MG63 (cell line): ENCODE results near the gene SIK1. TPM values are rescaled to one million over a fixed set of nuclear protein-coding genes. Genes with fewer than 3 reads are reported as not detected.
"Not testable (repeated sequence)": the region's sequence is repeated elsewhere in the genome, so short reads cannot be mapped to it uniquely, and the experiment has no call there.

Experiments used
- DNase-seq: peaks from one replicate; pipeline ENCODE4 v3.0.0-alpha.2; 2020
- H3K27me3 ChIP-seq: fragments of 250-450 bp; sonication (Bioruptor Pico); 2 replicates; pipeline ENCODE4 v1.5.1; 2020; ENCODE audit warnings: mild to moderate bottlenecking, moderate library complexity
- H3K36me3 ChIP-seq: fragments of 250-450 bp; sonication (Bioruptor Pico); 2 replicates; pipeline ENCODE4 v1.5.1; 2020; ENCODE audit warnings: mild to moderate bottlenecking, moderate library complexity
- H3K4me3 ChIP-seq: fragments of 250-450 bp; sonication (Bioruptor Pico); 2 replicates; pipeline ENCODE4 v1.5.1; 2020; ENCODE audit warnings: mild to moderate bottlenecking, moderate library complexity
- H3K9me3 ChIP-seq: fragments of 250-450 bp; sonication (Bioruptor Pico); 2 replicates; pipeline ENCODE4 v1.5.1; 2020; ENCODE audit warnings: mild to moderate bottlenecking, moderate library complexity
- total RNA-seq: library from RNA; depleted of rRNA; stranded (reverse); fragments of >200 nt; shearing (Covaris generic); gene quantifications from 2 replicates; pipeline ENCODE4 v1.2.3, GENCODE V29; 2014; ENCODE audit warnings: low replicate concordance; rRNA removed

SIK1 gene
- total RNA-seq: not detected in 2 replicates

DNA sequence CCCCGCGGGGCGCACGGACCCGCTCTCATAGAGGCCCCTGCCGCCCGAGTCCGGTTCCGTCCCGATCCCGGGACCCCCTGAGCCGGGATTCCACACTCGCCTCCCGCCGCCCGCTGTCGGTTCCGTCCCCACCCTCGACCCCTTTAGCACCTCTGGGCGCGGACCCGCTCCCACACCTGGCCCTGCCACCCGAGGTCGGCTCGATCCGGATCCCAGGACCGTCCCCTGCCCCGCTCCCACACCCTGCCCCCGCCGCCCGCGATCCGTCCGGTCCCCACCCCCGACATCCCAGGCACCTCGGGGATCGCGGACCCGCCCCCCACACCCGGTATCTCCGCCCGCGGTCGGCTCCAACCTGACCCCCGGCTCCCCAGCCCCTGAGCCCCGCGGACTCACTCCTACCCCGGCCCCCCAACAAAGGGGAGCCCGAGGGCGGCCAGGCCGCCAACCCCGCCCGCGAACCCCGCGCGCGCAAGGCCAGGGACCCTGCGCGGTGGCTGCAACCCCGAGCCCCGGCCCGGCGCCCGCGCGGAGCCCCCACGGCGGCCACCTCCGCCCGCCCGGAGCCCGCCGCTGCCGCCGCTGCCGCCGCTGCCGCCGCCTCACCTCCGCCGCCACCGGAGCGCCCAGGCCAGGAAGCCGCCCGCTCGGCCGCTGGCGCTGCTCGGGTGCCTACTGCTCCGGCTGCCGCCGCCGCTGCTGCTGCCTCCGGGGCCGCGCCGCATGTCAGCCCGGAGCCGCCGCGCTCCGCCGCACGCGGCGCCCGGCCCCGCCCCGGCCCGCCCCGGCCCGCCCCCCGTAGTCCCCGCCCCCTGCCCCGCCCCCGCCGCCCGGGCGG lies at the start of gene SIK1:
Gene SIK1 (minus strand): TSS at position 728 of the 838 bp plus-strand sequence. CDS start 953 bp downstream, outside the sequence.
- not testable (repeated sequence) for H3K9me3 ChIP-seq, H3K27me3 ChIP-seq, H3K4me3 ChIP-seq, H3K36me3 ChIP-seq
- peak; percentile 0 for DNase-seq

DNA sequence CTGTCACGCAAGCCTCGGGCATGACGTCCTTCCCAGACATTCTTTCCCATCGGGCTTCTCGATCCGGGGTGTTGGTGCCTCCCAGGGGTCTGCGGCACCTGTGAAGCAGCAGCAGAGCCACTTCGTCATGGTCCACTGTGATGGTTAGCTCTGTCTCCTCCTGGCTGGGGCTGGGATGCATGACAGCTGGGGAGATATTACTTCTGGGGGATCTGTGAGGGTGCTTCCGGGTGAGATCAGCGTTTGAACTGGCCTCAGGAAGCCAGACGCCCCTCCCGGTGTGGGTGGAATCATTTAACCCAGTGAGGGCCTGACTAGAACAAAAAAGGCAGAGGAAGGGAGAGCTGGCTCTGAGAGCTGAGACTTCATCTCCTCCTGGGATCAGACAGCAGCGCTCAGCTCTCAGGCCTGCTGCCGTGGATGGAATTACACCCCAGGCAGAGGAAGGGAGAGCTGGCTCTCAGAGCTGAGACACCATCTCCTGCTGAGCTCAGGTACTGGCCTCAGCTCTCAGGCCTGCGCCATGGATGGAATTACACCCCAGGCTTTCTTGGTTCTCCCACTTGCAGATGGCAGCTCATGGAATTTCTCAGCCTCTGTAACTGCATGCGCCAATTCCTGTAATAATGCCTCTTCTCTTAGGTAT lies 44.8 kb upstream of the SIK1 start:
- H3K9me3 ChIP-seq, H3K27me3 ChIP-seq, H3K4me3 ChIP-seq, H3K36me3 ChIP-seq, DNase-seq: not testable (repeated sequence)

DNA sequence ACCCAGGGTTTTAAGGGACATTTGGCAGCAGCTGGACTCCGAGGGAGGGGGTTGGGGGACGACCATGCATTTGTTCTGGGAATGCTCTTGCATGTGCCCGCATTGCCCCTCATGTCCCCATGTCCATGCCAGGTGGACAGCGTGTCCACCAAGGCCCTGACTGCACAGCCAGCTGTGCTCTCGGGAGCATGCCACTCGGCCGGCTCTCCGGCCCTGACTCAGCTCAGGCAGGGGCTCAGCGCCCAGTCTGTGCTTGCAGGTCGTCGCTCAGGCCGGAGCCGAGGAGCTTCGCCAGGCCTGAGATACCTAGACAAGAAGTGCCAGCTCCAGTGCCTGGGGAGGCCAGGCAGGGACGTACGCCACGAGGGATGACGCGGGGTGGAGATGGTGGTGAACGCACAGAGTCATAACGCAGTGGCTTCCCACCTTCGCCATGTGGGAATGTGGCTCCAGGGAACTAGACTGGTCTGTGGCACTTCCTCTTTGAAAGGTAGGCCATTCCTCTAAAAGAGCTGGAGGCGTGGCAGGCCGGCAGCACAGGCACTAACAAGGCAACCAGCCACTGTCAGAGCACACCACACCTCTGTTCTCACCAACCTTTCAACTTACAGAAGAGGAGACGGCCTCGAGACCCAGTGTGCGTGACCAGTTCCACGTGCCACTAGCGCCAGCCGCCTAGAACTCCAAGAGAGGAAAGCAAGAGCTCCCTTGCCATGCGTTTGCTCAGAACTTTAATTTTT lies 43.0 kb upstream of the SIK1 start:
- not testable (repeated sequence) for H3K4me3 ChIP-seq, H3K27me3 ChIP-seq, H3K9me3 ChIP-seq, H3K36me3 ChIP-seq, DNase-seq

DNA sequence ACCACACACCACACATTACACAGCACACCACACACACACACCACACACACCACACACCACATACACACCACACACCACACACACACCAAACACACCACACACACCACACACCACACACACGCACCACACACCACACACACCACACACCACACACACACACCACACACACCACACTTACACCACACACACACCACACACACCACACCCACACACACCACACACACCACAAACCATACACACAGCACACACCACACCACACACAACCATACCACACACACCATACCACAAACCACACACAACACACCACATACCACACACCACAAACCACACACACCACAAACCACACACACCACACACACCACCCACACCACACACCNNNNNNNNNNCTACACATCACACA lies 40.9 kb upstream of the SIK1 start:
- no peaks in the 10 kb centered on the region for H3K27me3 ChIP-seq
- no peak for DNase-seq
- no peaks in the 10 kb centered on the region for H3K9me3 ChIP-seq
- no peak overlapping the region for H3K4me3 ChIP-seq
- no peaks in the 10 kb centered on the region for H3K36me3 ChIP-seq

DNA sequence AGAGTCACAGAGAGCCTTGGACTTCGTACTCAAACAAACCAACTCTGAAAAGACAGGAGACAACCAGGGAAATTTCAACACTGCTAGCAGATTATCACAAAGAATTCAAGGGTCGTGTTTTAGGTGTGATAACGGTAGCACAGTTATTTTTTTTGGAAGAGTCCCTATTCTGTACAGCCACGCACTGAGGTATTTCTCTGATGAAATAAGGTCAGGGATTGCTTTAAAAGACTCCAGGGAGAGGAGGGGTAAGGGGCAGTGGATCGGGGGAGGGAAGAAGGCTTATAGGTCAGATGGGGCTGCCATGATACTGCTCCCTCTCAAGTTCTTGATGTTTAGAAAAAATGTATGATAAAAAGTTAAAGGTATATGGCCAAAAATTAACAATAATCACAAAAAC lies 38.2 kb upstream of the SIK1 start:
- H3K36me3 ChIP-seq, H3K4me3 ChIP-seq, DNase-seq, H3K27me3 ChIP-seq, H3K9me3 ChIP-seq: not testable (repeated sequence)

DNA sequence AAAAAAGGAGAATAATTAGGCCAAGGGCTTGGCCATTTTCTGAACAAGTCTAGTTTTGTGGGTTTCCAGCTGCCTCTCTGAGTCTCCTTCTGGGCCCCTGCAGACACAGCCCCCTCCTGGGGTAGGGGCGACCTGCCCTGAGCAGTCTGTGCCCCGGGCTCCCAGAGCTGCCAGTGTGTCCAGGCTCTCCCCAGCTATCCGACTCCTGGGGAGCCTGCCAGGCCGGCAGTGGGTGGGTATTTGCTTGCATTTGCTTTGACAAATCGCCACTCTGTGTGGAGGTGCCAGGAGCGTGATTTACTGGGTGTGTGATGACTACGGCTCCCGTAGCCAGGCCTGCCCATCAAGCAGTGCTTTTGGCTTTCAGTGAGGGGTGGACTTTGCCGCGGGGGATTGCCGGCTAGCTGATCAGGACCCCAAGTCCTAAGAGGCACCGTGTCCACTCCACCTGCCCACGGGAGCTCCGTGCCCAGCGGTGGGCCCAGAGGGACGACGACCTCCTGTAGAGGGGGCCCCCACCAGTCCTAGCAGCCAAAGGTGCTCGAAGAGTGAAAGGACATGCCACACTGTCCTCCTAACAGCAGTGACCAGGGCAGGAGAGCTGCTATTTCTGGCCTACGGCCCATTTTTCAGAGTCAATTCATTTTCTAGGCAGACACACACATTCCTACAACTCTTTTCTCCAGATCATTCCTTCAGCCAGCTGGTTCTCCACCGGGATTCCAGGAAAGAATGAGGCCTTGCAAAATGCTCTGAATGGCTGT lies 36.7 kb upstream of the SIK1 start:
- H3K27me3 ChIP-seq, H3K36me3 ChIP-seq, H3K4me3 ChIP-seq, DNase-seq, H3K9me3 ChIP-seq: not testable (repeated sequence)

DNA sequence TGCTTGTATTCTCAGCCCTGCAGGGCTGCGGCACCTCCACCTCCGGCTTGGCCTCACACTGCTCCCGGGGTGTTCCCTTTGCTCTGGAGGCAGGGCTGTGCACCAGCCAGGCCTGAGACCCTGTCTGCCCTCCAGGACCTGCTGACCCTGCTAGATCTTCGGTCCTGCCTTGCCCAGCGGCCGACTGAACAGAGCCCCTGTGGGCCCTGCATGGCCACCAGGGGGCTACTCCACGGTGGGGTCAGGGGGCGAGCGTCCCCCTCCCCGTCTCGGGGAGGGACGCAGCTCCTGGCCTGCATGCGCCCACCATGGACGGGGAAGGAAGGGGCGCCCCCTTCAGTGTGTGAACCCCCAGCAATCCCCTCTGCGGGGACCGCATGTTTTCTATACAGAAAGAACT lies 36.0 kb upstream of the SIK1 start:
- H3K27me3 ChIP-seq: not testable (repeated sequence)

DNA sequence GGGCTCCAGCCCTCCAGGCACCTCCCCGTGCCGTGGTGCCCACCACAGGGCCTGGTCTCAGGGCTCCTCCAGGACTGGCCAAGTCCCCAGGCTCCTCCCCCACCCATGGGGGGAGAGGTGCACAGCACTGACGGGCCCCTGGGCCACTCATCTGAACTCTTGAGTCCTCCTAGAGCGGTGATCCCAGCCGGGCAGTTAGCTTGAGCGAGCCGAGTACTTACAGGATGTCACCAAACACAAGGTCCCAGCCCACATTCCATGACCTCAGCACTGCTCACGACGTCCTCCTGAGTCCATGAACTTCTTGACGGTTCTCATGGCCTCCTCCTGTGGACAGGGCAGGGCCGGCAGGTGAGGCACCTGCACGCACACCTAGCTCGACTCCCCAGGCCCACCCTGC lies 33.5 kb upstream of the SIK1 start:
- not testable (repeated sequence) for DNase-seq, H3K36me3 ChIP-seq, H3K27me3 ChIP-seq, H3K4me3 ChIP-seq, H3K9me3 ChIP-seq

More for the DNA sequence above, 36.0 kb upstream of the SIK1 start:
- not testable (repeated sequence) for H3K9me3 ChIP-seq, H3K36me3 ChIP-seq, DNase-seq, H3K4me3 ChIP-seq

DNA sequence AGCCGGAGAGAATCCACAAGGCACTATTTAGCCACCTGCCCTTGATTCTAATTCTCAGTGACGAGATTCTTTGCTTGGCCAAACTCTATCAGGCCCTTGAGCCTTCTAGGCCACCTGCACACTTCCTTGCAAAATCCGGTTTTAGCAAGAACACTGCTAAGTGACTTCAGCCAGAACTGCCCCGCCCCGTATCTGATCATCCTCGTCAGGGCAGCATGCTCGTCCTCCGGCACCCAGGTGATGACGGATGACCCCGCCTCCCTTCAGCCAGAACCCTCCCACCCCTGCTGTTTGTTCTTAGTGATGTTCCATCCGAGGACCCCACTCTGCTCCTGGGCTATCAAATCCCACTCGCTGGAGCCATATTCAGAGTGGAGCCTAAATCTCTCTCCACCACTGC lies 32.1 kb upstream of the SIK1 start:
- H3K36me3 ChIP-seq, DNase-seq, H3K4me3 ChIP-seq, H3K9me3 ChIP-seq, H3K27me3 ChIP-seq: not testable (repeated sequence)

DNA sequence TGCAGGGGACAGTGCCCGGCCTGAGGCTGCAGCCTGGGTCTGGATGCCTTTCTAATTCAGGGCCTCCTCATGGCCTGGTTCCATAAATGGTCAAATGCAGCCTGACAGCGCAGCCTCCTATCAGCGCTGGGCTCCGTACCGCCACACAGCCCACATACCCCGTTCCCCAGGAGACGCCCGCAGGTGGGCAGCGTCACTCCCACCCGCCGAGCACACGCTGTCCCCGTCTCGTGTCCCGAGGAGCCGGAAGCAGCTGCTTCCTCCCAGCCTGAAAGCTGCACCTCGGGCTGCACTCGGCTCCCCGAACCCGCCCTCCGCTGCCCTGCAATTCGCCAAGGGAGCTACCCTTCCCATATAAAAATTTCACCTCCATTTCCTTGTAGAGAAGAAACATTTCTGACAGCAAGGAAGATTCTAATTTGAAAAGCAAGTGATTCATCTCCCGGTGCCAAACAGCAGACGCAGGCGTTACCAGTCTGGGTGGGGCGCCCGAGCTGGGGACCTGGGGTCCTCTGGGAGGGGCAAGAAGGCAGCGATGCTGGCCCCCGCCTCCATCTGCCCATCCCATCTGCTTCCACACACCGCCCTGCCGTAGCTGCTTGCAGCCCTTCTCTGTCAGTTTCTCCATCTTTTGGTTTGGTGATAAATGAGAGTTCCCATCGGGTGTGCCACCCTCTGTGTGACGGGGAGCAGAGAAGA lies 29.8 kb upstream of the SIK1 start:
- DNase-seq, H3K4me3 ChIP-seq, H3K36me3 ChIP-seq, H3K9me3 ChIP-seq, H3K27me3 ChIP-seq: not testable (repeated sequence)

DNA sequence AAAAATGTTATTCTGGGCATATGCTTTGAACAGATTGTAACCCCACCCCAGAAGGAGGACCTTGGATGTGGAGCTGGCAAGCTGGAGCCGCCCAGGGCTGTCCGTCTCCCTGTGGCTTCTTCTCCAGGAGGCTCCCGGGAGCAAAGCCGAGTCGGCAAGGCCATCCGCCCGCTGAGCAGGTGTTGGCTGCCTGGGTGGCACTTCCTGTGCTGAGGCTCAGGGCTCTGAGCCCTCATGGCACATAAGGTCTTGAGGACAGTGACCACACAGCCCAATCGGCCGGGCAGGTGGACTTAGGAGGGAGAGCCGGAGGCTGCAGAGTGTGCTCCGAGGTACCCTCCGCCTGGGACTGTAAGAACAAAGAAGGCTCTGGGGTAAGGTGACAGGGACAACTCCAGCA lies 28.8 kb upstream of the SIK1 start:
- not testable (repeated sequence) for H3K4me3 ChIP-seq, H3K36me3 ChIP-seq, H3K27me3 ChIP-seq, DNase-seq, H3K9me3 ChIP-seq

DNA sequence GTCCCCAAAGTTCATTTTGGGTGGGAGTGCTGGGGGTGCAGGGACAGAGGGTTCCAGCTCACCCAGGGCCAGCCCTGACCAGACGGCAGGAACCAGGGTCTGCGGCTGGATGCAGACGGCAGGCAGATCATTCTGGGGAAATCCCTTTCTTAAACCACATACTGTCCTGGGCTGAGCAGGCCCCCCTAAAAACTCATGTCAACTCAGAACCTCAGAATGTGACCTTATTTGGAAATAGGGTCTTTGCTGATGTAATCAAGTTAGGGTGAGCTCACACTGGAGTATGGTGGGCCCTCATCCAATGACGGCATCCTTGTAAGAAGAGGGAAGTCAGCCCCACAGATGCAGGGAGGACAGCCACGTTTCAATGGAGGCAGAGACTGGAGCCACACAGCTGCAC lies 27.2 kb upstream of the SIK1 start:
- DNase-seq, H3K9me3 ChIP-seq, H3K36me3 ChIP-seq, H3K27me3 ChIP-seq, H3K4me3 ChIP-seq: not testable (repeated sequence)

DNA sequence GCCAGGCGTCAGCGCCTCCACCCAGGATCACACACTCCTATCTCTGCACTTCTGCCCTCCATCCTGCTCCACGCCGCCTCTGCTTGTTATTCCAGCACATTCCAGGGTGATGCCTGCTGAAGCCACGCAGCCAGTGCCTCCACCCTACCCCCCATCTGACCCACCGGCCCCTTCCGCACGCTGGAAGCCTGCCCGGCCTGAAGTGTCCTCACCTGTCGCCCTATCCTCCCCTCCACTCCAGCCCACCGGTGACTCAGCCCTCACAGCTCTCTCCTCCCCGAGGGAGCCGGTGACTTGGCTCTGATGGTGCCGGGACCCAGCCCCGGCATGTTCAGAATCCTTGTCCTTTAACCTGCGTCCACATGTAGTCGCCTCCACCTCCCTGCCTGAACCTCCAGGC lies 24.9 kb upstream of the SIK1 start:
- H3K36me3 ChIP-seq, H3K9me3 ChIP-seq, H3K4me3 ChIP-seq, H3K27me3 ChIP-seq, DNase-seq: not testable (repeated sequence)

DNA sequence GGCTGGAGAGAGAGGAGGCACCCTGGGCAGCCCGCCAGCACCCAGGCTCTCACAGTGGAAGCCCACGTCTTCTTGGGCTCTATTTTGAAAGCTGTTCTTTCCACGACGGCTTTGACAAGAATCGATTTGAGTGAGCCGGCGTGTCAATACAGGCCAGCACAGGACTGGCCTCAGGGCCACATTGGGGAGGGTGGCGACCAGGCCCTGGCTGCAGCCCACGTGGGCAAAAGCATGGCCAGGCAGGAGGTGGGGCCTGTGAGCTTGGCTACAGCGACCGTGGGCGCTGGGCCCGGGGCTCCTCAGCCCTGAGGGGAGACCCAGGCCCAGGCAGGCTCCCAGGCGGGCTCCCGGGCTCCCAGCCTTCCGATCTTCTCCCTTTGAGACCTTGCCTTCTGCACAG lies 23.4 kb upstream of the SIK1 start:
- not testable (repeated sequence) for DNase-seq

DNA sequence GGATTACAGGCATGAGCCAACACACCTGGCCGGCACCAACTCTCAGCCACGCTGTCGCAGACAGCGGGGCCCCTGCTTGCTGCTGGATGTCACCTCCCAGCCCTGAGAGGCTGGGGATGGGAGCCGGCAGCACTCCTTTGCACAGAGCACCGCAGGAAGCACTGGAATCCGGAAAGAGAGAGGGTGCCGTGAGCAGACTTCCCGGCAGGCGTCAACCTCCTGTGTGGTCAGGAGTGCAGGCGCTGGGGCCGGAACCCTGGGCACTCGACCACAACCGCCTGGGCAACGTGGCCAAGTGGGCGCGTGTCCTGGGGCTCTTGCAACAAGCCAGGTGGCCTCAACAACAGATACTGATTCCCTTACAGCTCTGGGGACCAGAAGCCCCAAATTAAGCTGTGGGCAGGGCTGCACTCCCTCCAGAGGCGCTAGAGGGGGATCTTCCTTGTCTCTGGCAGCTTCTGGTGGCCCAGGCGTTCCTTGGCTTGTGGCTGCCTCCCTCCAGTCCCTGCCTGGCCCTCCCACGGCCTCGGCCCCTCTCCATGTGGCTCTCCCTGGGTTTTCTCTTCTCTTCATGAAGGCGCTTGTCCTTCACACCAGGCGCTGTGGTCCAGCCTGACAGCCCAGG lies 20.5 kb upstream of the SIK1 start:
- not testable (repeated sequence) for H3K4me3 ChIP-seq, DNase-seq, H3K36me3 ChIP-seq, H3K9me3 ChIP-seq, H3K27me3 ChIP-seq

More for the DNA sequence above, 23.4 kb upstream of the SIK1 start:
- not testable (repeated sequence) for H3K4me3 ChIP-seq, H3K36me3 ChIP-seq, H3K27me3 ChIP-seq, H3K9me3 ChIP-seq
